ENCODE measurements around the gene ALG12. TPM values are rescaled to one million over a fixed set of nuclear protein-coding genes. Genes with fewer than 3 reads are reported as not detected.

The ALG12 gene
- total RNA-seq (2021; ENCODE audit: unreplicated experiment) = 16.6 TPM
- 13.0 and 13.7 TPM in 2 replicates for polyA plus RNA-seq (2012)
- Bru-seq, nascent RNA = percentile 50 among the genes with signal in this experiment
- percentile 57 among the genes with signal in this experiment for BruChase-seq, experiment 1, labeled RNA remaining after a 6-hour chase
- BruChase-seq, experiment 2, labeled RNA remaining after a 2-hour chase = percentile 51 among the genes with signal in this experiment
- long read RNA-seq, full-length matches to known transcripts = 11 of 26 reads
- long read RNA-seq, partial matches to known transcripts = 9 of 26 reads
- long read RNA-seq, other reads (novel, unspliced or antisense) = 6 of 26 reads

- H3K4me1 ChIP-seq (ENCODE audit: control insufficient read depth in 1 of 2, insufficient read depth in 2 of 2, low read length in 2 of 2) = peaks cover 7 to 16% of the 10 kb centered on the region in 2 experiments; a peak in 3 of 4 replicates
- ChIA-PET CTCF (interaction anchor here (1.6 to 2.7 kb wide), 3 partner anchors 13 to 151 kb away, joined by 4 to 11 read pairs (median 9); no protein-coding TSS in a partner anchor), RAD21 (ENCODE audit: low non-redundant PET in 1 of 2, low total read pairs in 2 of 2, uncharacterized antibody in 2 of 2, unreplicated experiment in 2 of 2) (no interaction called here), POLR2A (interaction anchor here (0.6 kb wide), 1 partner anchor 325 kb away, joined by 3 read pairs; no protein-coding TSS in a partner anchor)
- H3K9me2 ChIP-seq (ENCODE audit: insufficient read depth) = no peaks in the 10 kb centered on the region
- peak within 1 kb of the TSS; percentile 88 for H3K9ac ChIP-seq (ENCODE audit: low read length)
- H2AFZ ChIP-seq (ENCODE audit: low read depth, low read length, poor library complexity, severe bottlenecking) = no peak within 1 kb of the TSS
- ATAC-seq (peak; percentile 95), DNase-seq (ENCODE audit: low read depth, low spot score) (peak; percentile 87)
- BruUV-seq (replicated peaks) = no TSS peak
- no peaks in the 10 kb centered on the region for H3K27me3 ChIP-seq (ENCODE audit: insufficient read depth, low read length)
- intact Hi-C loops (cut with micrococcal nuclease) = loop anchor here (5.0 kb wide), 1 partner anchor 151 kb away; no protein-coding TSS in a partner anchor
- H4K20me1 ChIP-seq (ENCODE audit: insufficient read depth) = no peaks in the 10 kb centered on the region
- no peak for TF ChIP-seq ELF1 (IDR thresholded peaks at IDR 0.05; ENCODE audit: borderline replicate concordance, low read depth)
- TF ChIP-seq POLR2A (IDR thresholded peaks at IDR 0.05; ENCODE audit: borderline replicate concordance, extremely low read depth, insufficient read depth, insufficient read length) = peak; percentile 61
- peak; percentile 99 for TF ChIP-seq YY1 (IDR thresholded peaks at IDR 0.05; ENCODE audit: extremely low read depth, insufficient replicate concordance, low read depth, low read length)
- TF ChIP-seq SIN3A (IDR thresholded peaks at IDR 0.05; ENCODE audit: low read depth) = peak; percentile 55; the same call in 1 of the 2 replicates
- peak; percentile 12 for TF ChIP-seq TCF7L2 (IDR thresholded peaks at IDR 0.05; ENCODE audit: borderline replicate concordance, extremely low read depth, insufficient read depth, insufficient read length)
- peak; percentile 50; the same call in 1 of the 2 replicates for TF ChIP-seq MAX (IDR thresholded peaks at IDR 0.05)
- TF ChIP-seq SP1 (IDR thresholded peaks at IDR 0.05; ENCODE audit: low read depth) = peak; percentile 80
- TF ChIP-seq ZNF274 (IDR thresholded peaks at IDR 0.05; ENCODE audit: low read depth, low read length) = no peak
- TF ChIP-seq POLR2AphosphoS5 (IDR thresholded peaks at IDR 0.05; ENCODE audit: low read depth, low read length) = peak; percentile 59
- peak; percentile 93; the same call in 1 of the 2 replicates for TF ChIP-seq ZFX (IDR thresholded peaks at IDR 0.05)
- TF ChIP-seq EZH2 (IDR thresholded peaks at IDR 0.05) = no peak
- peak; percentile 86 for TF ChIP-seq EGR1 (IDR thresholded peaks at IDR 0.05; ENCODE audit: low read depth)
- no peak for TF ChIP-seq SRF (IDR thresholded peaks at IDR 0.05; ENCODE audit: low read depth)
- peaks cover 0 to 8% of the 10 kb centered on the region in 2 experiments; a peak in 1 of 4 replicates for H3K36me3 ChIP-seq (ENCODE audit: control insufficient read depth in 1 of 2, insufficient read depth in 2 of 2, low read length in 2 of 2)
- H3K79me2 ChIP-seq (ENCODE audit: insufficient read depth, low read length) = peaks cover 14% of the 10 kb centered on the region; the same call in 1 of the 2 replicates
- peak within 1 kb of the TSS; percentile 76 to 82 for H3K4me3 ChIP-seq (replicated peaks in 1 of 2; ENCODE audit: low read depth in 1 of 2, low read length in 2 of 2)
- H3K4me2 ChIP-seq (ENCODE audit: low read length) = peak within 1 kb of the TSS; percentile 96
- peak within 1 kb of the TSS; percentile 93 for H3K27ac ChIP-seq (ENCODE audit: low read depth, low read length)
- no peaks in the 10 kb centered on the region for H3K9me3 ChIP-seq (ENCODE audit: control insufficient read depth in 1 of 2, insufficient read depth in 1 of 2, low read depth in 1 of 2, low read length in 2 of 2)
Observed at GRCh38 chr22:49917974-49918910, at the start of gene ALG12, which contains the start of gene CRELD2. ALG12 (minus strand) TSS chr22:49918438; CDS start chr22:49913765, 4,673 bp downstream. CRELD2 (plus strand) TSS chr22:49918634; CDS start chr22:49918770, 136 bp downstream.
